CD4-positive, alpha-beta T cell (primary cell): ENCODE measurements around the gene FRRS1L. TPM values are rescaled to one million over a fixed set of nuclear protein-coding genes. Genes with fewer than 3 reads are reported as not detected.

ENCODE experiments used
- ATAC-seq: fragments of 200-7000 bp; cut with Tn5 transposase; one replicate; pipeline ENCODE4 v1.10.0; 2022; ENCODE audit warnings: mild to moderate bottlenecking; ENCODE audit not compliant: poor library complexity
- CTCF ChIA-PET: fragments of 350-600 bp; sonication (Branson Sonifier 250); formaldehyde crosslinking; loops from one replicate; lab custom pipeline; 2021; ENCODE audit warnings: antibody characterized with exemption, inconsistent platforms; lab: Charles Lee
- POLR2A ChIA-PET: fragments of 350-600 bp; sonication (Branson Sonifier 250); formaldehyde crosslinking; loops from one replicate; lab custom pipeline; 2021; ENCODE audit warnings: antibody characterized with exemption, inconsistent platforms; lab: Charles Lee
- DNase-seq, 14 experiments: peaks; one replicate each; pipeline ENCODE4 v3.0.0-alpha.2; 2013 to 2020; ENCODE audit warnings: mixed read lengths in 2 of 14
- H3K27ac ChIP-seq, 2 donors: one replicate each; pipeline versions ENCODE4 v1.5.1 to v1.7.0; 2013; ENCODE audit warnings: low read length in 2 of 2, low read depth in 1 of 2, mild to moderate bottlenecking in 1 of 2
- H3K27me3 ChIP-seq, 2 experiments: 1 replicate in 1 of 2; 2 replicates in 1 of 2; pipeline versions ENCODE4 v1.6.1 to v1.7.0; 2013; ENCODE audit warnings: low read length in 2 of 2, control low read depth in 1 of 2, mild to moderate bottlenecking in 1 of 2, moderate library complexity in 1 of 2; ENCODE audit not compliant: insufficient read depth in 2 of 2, control insufficient read depth in 1 of 2
- H3K36me3 ChIP-seq: one replicate; pipeline ENCODE4 v1.6.1; 2013; ENCODE audit warnings: low read length, control low read depth; ENCODE audit not compliant: insufficient read depth
- H3K4me1 ChIP-seq: one replicate; pipeline ENCODE4 v1.6.1; 2013; ENCODE audit warnings: low read length, control low read depth; ENCODE audit not compliant: insufficient read depth
- H3K4me3 ChIP-seq: one replicate; pipeline ENCODE4 v1.5.1; 2013; ENCODE audit warnings: mild to moderate bottlenecking, low read length, moderate library complexity
- H3K9me3 ChIP-seq, 2 experiments: 1 replicate in 1 of 2; 2 replicates in 1 of 2; pipeline versions ENCODE4 v1.6.1 to v1.7.0; 2013; ENCODE audit warnings: low read length in 2 of 2, mild to moderate bottlenecking in 2 of 2, control low read depth in 1 of 2, moderate library complexity in 1 of 2; ENCODE audit not compliant: control insufficient read depth in 1 of 2, insufficient read depth in 1 of 2
- H3K27ac Mint-ChIP-seq: one replicate; pipeline ENCODE4 v1.8.0; 2020; ENCODE audit warnings: mixed read lengths
- H3K27me3 Mint-ChIP-seq: one replicate; pipeline ENCODE4 v1.8.0; 2021; ENCODE audit warnings: mixed read lengths
- H3K36me3 Mint-ChIP-seq: one replicate; pipeline ENCODE4 v1.8.0; 2021; ENCODE audit warnings: low read depth, mixed read lengths
- H3K4me1 Mint-ChIP-seq: one replicate; pipeline ENCODE4 v1.8.0; 2021; ENCODE audit warnings: low read depth, mixed read lengths
- H3K4me3 Mint-ChIP-seq: one replicate; pipeline ENCODE4 v1.8.0; 2020; ENCODE audit warnings: mild to moderate bottlenecking, mixed read lengths
- H3K9me3 Mint-ChIP-seq: one replicate; pipeline ENCODE4 v1.8.0; 2020; ENCODE audit warnings: mixed read lengths
- intact Hi-C, 2 experiments: fragments of 100-400 bp; cut with DNase I in 1 of 2; cut with micrococcal nuclease in 1 of 2; formaldehyde crosslinking; loops; one replicate each; pipeline versions ENCODE4 v1.15.1 to v1.9.0; 2023 to 2025; cut with DNase I, micrococcal nuclease
- total RNA-seq, 174 experiments: library from RNA in 2 of 174; stranded (reverse) in 2 of 174; gene quantifications; one replicate each; pipeline ENCODE4 v1.2.3 and lab custom pipeline; 2021 to 2026
- TF ChIP-seq, protein P1 (sequence below): fragments of 200-600 bp; IDR thresholded peaks from one replicate; pipeline ENCODE4 v1.8.0; 2022; ENCODE audit warnings: antibody characterized with exemption, mild to moderate bottlenecking

Gene FRRS1L
- total RNA-seq, 2 experiments from 2014 or later = not detected

DNA sequence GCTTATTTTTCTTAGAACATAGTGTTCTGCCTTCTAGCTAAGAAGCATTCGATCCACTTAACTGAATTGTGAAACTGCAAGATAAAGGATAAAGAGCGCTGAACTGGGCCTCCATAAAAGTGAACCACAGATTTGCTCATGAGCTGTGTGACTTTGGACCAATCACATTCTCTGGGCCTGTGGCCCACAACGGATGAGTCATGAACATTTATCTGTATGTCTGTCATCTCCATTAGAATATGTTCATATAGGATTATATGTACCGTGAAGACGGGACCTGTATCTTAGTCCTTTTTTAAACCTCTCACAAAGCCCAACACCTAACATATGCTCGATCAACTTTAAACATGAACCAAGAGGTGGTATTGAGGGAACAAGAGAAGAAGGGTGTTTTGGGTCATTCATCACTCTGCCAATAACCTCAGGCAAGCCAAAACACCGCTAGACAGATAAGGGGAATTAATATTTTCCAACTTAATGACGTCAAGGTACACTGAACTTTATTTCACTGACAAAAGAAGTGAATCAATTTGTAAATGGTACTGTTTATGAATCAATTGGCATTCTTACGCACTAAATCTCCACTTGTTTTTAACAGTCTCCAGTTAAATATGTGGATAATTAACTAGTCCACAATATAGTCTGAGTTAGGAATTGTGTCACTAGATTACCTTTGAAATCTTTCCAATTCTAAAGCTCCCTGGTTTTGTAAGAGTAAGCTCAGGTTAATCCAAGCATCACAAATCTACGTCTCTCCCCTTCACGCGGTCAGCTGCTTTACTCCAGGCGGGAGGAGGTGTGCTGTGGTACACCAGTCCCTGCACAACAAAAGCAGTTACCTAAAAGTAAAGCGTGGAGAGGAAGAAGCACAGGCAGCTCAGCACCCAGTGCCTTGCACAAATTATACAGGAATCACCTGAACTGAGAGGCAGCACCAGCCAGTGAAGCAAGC is 48.9 kb downstream of the FRRS1L start:
- Mint-ChIP-seq H3K4me1 (peaks cover 54% of the 10 kb centered on the region), H3K4me3 (peak overlapping the region; percentile 97), H3K27ac (peak overlapping the region; percentile 84), H3K27me3 (no peaks in the 10 kb centered on the region), H3K36me3 (peaks cover 31% of the 10 kb centered on the region), H3K9me3 (no peaks in the 10 kb centered on the region)
- DNase-seq (peak in 11 of 14 experiments; percentile 15 to 69 (median 40)), ATAC-seq (peak; percentile 10)
- POLR2A ChIA-PET = interaction anchor here (0.7 to 3.4 kb wide), 10 partner anchors 9 to 184 kb away, joined by 3 to 31 read pairs (median 8); partner anchors contain the start of genes ABITRAM and ELP1
- H3K9me3 ChIP-seq = no peaks in the 10 kb centered on the region
- peaks cover 58% of the 10 kb centered on the region for H3K4me1 ChIP-seq
- H3K27me3 ChIP-seq = no peaks in the 10 kb centered on the region
- CTCF ChIA-PET = interaction anchor here (0.7 to 0.8 kb wide), 2 partner anchors 9 to 37 kb away, joined by 3 to 4 read pairs; no protein-coding TSS in a partner anchor
- intact Hi-C loops = loop anchor here (2.0 to 5.0 kb wide), 6 partner anchors 15 to 186 kb away; partner anchors contain the start of genes ABITRAM (in 1 of the 2) and ELP1 (in 1 of the 2)
- no peaks in the 10 kb centered on the region for H3K36me3 ChIP-seq
- H3K27ac ChIP-seq = no peak overlapping the region
- peak overlapping the region; percentile 94 for H3K4me3 ChIP-seq
- TF ChIP-seq, protein P1, sequence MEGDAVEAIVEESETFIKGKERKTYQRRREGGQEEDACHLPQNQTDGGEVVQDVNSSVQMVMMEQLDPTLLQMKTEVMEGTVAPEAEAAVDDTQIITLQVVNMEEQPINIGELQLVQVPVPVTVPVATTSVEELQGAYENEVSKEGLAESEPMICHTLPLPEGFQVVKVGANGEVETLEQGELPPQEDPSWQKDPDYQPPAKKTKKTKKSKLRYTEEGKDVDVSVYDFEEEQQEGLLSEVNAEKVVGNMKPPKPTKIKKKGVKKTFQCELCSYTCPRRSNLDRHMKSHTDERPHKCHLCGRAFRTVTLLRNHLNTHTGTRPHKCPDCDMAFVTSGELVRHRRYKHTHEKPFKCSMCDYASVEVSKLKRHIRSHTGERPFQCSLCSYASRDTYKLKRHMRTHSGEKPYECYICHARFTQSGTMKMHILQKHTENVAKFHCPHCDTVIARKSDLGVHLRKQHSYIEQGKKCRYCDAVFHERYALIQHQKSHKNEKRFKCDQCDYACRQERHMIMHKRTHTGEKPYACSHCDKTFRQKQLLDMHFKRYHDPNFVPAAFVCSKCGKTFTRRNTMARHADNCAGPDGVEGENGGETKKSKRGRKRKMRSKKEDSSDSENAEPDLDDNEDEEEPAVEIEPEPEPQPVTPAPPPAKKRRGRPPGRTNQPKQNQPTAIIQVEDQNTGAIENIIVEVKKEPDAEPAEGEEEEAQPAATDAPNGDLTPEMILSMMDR = no peak

DNA sequence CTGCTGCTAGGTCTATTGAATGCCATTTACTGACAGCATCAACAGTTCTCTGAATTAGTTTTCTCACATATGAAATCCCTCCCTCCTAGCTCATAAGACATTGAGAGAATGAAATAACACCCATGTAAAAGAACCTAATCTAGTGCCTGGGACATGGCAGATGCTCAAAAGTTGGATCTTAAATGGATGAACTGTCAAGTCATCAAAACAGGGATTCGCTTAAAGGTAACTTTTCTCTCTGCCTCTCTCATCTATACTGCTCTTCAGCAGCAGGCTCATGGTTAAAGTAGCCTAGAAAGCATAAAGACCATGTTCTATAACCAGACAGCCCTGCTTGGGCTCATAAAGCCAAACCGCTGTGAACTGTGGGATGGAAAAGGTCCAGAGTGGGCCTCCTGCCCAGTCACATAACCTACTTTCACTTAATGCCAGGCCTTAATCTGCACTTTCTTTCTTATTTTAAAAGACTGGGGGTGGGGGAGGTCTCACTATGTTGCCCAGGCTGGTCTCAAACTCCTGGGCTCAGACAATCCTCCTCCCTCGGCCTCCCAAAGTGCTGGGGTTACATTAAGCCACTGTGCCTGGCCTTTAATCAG is 51.0 kb downstream of the FRRS1L start:
- no peaks in the 10 kb centered on the region for H3K36me3 ChIP-seq
- H3K4me3 ChIP-seq = no peak overlapping the region
- no peak overlapping the region for H3K27ac ChIP-seq
- intact Hi-C loops = loop anchor here (5.0 kb wide), 3 partner anchors 34 to 184 kb away; partner anchors contain the start of genes ABITRAM (in 1 of the 2) and ELP1 (in 1 of the 2)
- ChIA-PET CTCF (no interaction called here), POLR2A (no interaction called here)
- no peaks in the 10 kb centered on the region for H3K9me3 ChIP-seq
- Mint-ChIP-seq H3K9me3 (no peaks in the 10 kb centered on the region), H3K27ac (peak overlapping the region; percentile 75), H3K36me3 (peaks cover 31% of the 10 kb centered on the region), H3K27me3 (no peaks in the 10 kb centered on the region), H3K4me3 (peak overlapping the region; percentile 45), H3K4me1 (peaks cover 74% of the 10 kb centered on the region)
- TF ChIP-seq, protein P1 = no peak
- H3K4me1 ChIP-seq = peaks cover 65% of the 10 kb centered on the region
- ATAC-seq = no peak
- no peaks in the 10 kb centered on the region for H3K27me3 ChIP-seq
- no peak for DNase-seq

DNA sequence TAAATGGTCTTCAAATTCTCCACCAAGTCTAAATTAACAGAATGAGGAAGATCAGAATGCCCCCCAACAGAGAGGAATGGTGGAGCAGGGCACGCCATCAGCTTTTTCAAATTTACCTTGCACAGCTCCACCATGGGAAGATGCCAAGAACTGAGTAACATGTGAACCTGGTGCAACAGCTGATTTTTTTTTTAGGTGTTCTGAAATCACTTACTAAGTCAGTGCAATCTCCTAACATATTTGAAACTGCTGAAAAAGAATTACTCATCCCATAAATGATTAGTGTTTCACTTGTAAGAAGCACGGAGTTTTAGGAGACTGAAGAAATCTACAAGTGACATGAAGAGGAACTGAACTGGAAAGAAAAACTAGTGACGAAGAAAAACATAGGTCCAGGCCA is 52.4 kb downstream of the FRRS1L start:
- Mint-ChIP-seq H3K4me1 (peaks cover 81% of the 10 kb centered on the region), H3K9me3 (no peaks in the 10 kb centered on the region), H3K27me3 (no peaks in the 10 kb centered on the region), H3K27ac (peak overlapping the region; percentile 90), H3K36me3 (peaks cover 31% of the 10 kb centered on the region), H3K4me3 (peak overlapping the region; percentile 17)
- TF ChIP-seq, protein P1 = no peak
- H3K9me3 ChIP-seq = no peaks in the 10 kb centered on the region
- no peak for DNase-seq
- no peak for ATAC-seq
- no peak overlapping the region for H3K27ac ChIP-seq
- POLR2A ChIA-PET = no interaction called here
- intact Hi-C loops = loop anchor here (5.0 kb wide), 4 partner anchors 32 to 182 kb away; partner anchors contain the start of genes ABITRAM (in 1 of the 2), CTNNAL1 (in 1 of the 2) and ELP1 (in 1 of the 2)
- peaks cover 62% of the 10 kb centered on the region for H3K4me1 ChIP-seq
- no peak overlapping the region for H3K4me3 ChIP-seq
- CTCF ChIA-PET = interaction anchor here (1.0 kb wide), 1 partner anchor 105 kb away, joined by 3 read pairs; no protein-coding TSS in a partner anchor
- H3K36me3 ChIP-seq = no peaks in the 10 kb centered on the region
- no peaks in the 10 kb centered on the region for H3K27me3 ChIP-seq
